GM19468 (cell line): Measurements from ENCODE around the gene CSNK1D.
"Not testable (repeated sequence)": the region's sequence is repeated elsewhere in the genome, so short reads cannot be mapped to it uniquely, and the experiment has no call there.

Experiments
- ATAC-seq: cut with Tn5 transposase; IDR thresholded peaks from one replicate; pipeline ENCODE4 v1.9.1; 2021; ENCODE audit warnings: mild to moderate bottlenecking, moderate library complexity, moderate number of reproducible peaks; ENCODE audit not compliant: unreplicated experiment; ENCODE audit errors: extremely low read depth

The CSNK1D gene

DNA sequence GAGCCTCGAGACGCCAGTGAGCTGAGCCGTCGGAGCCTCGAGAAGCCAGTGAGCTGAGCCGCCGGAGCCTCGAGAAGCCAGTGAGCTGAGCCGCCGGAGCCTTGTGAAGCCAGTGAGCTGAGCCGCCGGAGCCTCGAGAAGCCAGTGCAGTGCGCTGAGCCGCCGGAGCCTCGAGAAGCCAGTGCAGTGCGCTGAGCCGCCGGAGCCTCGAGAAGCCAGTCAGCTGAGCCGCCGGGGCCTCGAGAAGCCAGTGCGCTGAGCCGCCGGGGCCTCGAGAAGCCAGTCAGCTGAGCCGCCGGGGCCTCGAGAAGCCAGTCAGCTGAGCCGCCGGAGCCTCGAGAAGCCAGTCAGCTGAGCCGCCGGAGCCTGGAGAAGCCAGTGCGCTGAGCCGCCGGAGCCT is 19.4 kb downstream of the CSNK1D start:
- ATAC-seq: not testable (repeated sequence)

DNA sequence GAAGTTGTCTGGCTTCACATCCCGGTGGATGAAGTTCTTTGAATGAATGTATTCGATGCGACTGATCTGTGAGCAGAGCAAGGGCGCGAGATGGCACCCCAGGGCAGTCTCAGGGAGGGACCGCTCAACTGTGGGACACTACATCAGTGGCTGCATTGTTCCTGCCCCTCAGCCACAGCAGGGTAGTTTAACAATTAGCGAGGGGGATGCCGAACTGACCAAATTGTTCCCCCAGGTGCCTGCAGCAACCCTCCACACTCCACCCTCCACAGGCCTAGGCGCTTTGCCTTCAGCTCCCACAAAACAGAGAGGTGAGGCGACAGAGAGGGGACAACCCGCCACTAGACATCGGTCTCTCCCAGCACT is 20.3 kb downstream of the CSNK1D start:
- ATAC-seq: no peak

DNA sequence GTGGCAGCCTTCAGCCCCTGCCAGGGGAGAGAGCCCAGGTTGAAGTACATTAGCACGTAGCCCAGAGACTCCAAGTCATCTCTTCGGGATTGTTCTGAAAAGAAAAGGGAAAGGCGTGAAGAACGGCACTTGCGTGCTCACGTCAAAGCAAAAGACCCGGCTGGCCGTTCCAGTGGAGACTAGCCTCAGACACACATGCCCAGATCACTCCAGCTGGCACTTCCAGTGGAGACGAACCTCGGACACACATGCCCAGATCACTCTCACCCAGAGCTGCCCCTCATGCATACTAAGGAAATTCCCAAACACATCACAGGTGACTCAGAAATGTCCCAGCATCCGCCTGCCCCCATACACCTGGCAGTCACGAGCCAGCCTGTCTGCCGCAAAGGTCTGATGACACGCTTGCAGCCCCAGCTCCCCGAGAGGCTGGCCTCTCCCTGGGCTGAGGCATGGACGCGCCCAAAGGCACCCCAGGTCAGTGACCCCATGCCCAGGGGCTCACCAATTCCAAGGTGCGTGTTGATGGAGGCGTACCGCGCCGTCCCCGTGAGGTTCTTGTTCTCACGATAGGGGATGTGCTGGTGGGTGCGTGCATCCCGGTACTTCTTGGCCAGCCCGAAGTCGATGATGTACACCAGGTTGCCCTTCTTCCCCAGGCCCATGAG is 20.9 kb downstream of the CSNK1D start:
- ATAC-seq: no peak

DNA sequence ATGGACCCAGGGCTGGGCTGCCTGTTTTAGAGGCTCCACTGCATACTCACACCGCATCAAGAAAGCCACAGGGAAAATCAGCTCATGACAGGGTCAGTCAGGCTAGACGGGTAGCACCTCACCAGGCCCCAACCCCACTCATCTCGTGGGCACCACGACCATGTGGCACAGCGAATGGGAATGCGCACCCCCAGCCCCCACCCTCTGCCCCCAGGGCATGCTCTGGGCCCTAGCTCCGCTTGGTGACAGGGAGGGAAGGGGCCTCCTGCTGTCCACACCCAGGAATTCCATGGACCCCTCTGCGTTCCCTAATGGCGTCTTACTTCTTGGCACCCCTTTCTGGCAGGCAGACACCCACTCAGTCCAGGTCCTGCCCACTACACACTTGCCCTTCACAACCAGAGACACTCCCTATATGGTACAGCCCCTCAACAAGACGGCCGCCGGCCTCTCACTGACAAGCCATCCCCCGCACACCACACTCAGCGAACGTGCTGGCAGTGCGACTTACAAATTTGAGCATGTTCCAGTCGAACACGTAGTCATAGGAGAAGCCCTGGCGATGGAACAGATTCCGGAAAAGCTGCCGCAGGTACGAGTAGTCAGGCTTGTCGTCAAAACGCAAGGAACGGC is 22.5 kb downstream of the CSNK1D start:
- no peak for ATAC-seq

DNA sequence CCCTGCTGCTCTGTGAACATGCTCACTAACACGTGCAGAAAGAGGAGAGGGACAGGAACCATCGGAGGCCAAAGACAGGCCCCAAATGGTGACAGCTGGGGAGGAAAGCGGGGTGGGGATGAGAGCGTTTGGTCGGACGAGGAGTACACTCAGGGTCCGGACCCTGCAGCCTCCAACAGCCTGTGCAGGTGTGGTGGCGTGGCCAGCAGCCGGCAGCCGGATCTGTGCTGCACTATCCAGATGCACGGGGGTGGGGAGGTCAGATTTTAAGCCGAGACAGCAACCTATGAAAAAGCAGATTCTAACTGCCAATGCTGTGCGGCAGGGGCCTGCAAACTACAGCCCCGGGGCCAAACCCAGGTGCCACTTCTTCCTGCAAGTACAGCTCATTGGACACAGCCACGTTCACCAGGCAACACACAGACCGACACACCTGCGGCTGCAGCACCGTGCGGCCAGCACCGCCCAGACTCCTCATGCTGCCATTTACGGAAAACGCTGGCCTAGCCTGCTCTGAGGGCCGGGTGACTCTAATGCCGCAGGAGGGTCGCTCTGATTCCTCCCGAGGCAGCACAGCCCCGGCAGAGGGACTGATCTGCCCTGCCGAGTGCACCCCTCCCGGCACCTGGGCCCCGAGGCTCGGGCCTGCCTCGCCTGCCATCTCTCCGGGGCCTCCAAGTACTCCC is 23.5 kb downstream of the CSNK1D start:
- no peak for ATAC-seq

DNA sequence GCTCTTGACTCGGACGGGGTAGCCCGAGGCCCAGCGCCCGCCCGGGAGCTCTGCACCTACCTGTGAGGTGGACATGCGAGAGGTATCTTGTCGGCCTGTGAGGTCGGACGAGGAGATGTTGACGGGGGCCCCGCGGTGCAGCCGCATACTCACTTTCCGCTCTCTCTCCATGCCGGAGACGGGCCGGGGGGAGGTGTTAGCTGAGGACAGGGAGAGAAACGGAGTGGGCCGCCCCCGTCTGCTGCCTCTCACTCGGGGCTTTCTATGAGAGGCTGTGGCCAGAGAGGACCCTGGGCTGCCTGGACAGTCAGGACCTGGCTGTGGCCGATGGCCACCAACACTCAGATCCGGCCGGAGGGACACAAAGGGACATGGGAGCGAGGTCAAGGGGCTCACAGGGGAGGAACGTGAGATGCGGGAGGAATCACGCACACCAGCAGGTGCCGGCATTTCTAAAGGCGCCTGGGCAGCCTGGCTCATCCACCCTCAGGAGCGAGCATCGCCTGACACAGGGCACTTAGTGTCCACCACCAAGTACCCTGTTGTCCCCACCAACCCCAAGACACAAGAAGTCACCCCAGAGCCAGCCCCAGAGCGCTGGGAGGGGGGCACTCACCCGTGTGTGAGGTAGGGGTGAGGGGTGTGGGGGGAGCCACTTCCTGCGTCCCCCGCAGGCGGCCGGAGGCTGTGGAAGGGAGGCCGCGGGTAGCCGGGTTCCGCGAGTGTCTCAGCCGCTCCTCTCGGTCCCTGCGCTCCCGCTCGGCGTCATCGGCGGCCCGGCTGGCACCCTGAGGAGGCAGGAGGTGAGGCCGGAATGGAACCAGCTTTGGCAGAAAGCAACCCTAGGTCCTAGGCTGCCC is 24.5 kb downstream of the CSNK1D start:
- no peak for ATAC-seq

DNA sequence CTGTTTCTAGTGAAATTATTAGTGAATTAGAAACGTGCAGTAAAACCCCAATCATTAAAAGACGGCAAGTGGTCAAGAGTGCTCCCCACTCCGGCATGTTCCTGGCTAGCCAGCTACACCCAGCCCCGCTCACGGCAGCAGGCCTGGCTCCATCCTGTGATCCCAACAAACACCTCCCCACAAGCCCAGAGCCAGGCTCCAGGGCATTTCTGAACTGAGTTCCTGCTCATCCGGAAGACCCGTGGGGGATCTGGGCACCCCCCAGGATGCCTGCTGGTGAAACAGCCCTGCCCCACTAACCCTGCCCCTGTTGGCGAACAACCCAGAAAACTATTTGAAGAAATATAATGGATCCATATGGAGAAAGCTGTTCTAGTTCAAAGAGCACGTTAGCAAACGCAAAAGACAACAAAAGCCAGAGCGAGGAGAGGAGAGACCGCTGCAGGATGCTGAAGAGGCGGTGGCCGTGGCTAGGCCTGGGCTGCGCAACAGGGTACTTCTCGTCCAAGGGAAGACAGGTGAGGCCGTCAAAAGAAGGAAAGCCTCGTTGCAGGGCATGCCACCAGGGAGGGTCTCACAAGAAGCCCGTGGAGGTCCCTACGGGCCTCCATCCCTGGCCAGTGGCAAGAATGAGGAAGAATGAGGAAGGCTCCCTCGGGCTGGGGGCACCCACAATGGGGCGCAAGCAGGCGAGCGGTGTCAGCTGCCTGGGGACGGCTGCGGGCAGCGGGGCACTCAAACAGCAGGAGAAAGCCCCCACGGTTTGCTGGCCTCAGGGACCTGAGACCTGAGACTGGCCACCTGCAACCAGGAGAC is 25.4 kb downstream of the CSNK1D start:
- ATAC-seq: no peak

DNA sequence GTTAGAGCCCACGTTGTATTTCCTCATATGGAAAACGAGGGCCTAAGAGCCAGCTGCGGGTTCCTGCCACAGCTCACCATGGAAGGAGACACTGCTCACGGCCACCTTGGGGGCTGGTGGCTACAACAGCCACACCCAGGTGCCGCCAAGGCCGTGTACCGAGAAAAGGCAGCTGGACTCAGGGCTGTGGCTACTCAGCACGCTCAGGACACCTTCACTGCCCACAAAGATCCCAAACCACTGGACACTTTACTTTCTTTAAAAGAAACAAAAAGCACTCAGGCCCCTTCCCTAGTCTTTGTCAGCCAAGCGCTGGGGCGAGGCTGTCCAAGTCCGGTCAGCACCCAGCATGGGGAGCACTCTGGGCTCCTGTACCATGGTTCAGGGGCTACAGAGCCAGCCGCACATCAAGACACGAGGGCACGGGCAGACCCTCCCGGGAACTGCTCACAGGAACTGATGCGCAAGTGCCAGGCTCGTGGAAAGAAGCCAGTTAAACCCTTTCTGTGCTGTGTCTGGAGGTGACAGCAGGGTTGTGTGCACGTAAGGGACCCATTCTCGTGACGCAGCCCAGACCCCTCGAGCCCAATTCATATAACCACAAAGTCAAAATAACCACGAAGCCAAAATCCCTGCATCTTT is 26.2 kb downstream of the CSNK1D start:
- no peak for ATAC-seq

DNA sequence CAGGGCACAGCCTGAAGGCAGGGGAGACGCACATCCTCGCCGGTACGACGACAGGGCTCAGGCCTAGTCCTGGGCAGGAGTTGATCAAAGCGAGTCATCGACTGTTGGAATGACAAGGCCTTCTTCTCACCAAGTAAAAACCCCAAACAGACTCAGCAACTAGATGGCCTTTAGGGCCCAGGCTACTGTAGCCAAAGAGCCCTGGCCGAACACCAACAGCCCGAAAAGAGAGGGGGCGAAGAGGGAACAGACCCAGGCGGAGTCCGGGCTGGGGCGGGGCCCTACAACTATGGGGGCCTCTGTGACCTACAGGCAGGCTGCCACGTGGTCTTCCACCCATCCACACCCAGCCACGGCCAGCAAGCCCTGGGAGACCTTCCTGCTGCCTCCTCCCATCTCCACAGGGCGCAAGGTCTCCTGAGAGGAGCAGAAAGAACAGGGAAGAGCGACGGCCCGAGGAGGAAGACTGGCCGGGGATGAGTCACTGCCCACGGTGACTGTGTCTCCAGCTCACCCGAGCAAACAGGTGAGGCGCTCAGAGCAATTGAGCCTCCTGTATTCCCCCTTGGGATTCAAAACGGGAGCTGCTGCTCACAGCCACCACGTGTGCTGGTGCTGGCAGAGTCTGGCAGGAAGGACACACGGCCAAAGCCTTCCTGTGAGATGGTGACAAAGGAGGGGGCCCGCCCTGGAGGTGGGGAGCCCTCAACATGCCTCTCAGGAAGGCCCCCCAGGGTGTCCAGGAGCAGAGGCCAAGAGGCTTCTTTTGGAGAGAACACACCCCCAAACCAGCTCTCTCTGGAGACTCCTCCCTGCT is 26.9 kb downstream of the CSNK1D start:
- ATAC-seq: no peak

DNA sequence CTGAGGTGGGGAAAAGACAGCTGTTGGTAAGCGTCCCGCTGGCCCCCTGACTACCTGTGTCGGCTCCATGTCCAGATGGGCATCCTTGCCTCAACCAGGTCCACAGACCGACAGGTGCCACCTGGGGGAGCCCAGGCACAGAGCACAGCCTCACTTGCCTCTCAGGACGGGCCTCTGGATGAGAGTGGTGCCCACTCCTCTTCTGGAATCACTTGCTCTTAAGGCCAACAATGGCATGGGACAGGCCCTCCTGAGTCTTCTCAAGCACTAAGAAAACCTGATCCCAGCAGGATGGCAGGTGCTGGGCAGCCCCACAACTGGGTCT is 27.5 kb downstream of the CSNK1D start:
- no peak for ATAC-seq

DNA sequence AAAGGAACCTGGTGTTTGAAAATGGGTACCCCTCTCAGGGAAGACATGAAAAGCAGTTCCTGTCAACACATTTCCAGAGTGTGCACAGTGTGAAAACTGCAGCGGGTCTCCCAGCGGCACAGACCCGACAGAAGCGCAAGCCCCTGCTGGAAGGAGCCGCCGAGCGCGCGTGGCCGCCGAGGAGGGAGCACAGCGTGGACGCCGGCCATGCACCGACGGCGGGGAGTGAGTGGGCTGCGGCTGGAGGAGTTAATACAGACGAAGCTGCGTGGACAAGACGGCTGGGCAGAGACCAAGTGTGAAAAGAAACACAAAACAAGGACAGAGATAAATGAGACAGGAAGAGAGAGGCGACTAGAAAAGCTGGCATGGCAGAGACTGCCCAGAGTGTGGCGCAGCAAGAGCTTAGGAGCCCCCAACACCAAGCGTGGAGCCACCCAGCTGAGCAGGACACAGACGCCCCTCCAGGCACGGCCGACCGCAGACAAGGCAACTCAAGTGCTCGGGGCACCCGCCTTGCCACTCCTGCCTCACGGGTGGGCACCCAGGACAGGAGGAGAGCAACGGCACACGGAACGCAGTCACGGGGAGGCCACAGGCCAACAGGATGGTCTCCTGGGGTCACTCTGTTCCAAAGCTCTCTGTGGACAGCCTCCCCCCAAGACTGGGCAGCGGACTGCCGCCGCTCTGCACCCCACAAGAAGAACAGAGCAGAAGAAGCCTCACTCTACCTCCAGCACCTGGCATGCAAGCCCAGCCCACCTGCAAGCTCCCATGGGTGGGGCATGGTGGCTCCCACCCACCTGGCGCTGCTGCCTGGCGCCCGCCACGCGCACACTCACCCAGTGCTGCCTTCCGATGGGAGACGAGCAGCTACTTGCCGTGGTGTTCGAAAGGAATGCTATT is 28.1 kb downstream of the CSNK1D start:
- ATAC-seq: no peak

DNA sequence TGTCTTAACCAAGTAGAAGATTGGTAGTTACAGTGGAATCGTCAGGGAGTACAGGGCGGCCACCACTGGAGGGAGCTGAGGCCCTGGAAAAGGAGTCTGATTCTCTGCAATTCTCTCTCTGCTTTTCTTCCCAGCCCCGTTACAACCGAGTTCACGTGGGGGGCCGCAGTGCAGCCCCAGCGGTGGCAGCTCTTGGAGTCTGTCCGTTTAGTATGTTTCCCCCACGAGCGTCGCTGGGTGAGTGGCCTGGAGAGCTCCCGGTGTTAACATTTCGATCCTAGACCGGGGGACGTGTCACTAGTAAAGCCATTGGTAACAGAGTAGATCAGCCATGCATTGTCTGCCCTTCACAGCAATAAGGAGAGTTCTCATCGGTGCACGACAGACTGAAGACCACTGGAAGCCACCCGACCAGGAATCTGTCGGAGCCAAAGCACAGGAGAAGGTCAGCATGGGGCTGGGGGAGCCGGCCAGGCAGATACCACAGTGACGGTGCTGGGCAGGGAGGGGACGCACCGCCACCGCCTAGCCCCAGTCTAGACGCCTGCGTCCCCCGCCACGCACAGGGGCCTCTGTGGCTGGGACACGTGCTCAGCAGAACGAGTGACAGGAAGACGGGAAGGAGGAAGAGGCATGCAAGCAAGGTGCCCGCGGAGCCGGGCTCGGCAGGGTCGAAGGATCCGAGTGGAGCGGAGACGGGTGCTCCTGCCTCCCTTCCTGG is 28.9 kb downstream of the CSNK1D start:
- ATAC-seq: no peak

DNA sequence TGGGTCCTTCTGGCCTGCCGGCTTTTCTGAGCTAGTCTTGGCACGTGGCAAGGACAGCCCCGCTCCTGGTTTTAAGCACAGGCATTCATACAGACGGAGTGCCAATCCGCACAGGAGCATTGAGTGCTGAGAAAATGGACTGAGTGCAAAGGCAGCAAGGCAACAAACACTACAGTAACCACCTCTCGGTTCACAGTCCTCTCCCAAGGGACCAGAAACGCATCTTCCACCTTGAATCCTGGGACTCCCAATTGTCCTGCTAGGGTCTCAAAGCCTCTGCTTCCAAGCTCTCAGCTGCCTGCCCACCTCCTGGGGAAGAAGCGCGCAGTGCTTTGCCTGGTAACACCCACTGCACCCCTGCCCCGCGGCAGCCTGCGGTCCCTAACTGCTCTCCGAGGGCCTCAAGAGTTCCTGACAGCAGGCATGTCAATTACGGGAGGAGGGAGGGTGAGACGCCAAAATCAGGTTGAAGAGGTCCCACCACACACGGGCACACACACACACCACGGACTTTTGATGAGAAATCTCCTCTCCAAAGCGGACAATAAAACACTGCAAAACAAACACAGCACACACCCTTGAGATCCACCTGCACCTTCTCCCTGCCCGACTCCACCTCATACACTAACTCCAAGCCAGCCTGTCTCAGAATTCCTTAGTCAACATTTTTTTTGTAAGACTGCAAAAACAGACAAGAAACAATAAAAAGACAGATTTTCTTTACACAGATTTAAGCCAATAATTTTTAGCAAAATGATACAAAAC is 29.7 kb downstream of the CSNK1D start:
- no peak for ATAC-seq

DNA sequence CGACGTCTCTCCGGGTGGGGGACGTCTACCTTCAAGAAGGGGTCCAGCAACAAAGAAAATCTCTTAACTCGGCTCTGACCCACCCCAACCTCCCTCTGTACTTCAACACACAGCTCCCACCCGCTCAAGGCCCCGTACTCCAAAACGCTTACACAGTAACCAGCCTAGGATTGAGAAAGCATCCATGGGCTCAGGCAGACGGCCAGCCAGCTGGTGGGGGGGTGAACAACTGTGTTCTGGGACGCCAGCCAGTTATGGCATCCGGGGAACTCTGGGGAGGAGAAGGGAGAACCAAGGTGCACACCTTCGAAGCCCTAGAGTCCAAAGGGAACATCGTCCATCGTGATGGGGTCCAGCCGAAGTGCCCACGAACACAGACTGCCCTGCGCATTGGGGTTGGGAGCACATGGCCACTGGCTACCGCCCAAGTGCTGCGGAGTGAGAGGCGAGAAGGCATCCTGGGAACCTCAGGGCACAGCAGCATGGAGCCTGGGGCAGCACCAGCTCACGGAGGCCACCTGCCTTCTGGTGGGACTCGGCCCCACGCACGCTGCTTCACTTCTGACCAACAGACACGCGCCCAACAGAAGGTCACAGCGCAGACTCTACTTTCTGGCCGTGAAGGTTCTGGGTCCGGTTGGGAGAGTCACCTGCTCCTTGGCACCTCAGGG is 30.4 kb downstream of the CSNK1D start:
- no peak for ATAC-seq

DNA sequence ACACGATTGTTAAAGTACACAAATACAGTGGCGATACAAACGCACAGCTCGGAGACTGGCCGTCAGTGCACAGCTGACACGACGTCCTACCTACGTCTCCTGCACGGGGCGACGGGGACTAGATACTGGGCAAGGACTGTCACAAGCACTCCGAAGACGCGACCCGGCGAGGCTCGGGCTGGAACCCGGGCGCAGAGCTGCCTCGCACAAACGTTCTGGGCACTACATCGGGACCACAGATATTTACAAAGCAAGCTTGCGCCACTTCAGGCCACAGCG is 30.9 kb downstream of the CSNK1D start:
- no peak for ATAC-seq
